Lung (tissue), 12 donors: ENCODE results near the gene ARHGAP15. TPM values are rescaled to one million over a fixed set of nuclear protein-coding genes. Genes with fewer than 3 reads are reported as not detected.

Experiments
- ATAC-seq: fragments of 200-7000 bp; cut with Tn5 transposase; one replicate; pipeline ENCODE4 v1.9.1; 2020; ENCODE audit warnings: moderate number of reproducible peaks; ENCODE audit not compliant: insufficient read depth, low FRiP score
- DNase-seq, 3 donors: peaks; one replicate each; pipeline ENCODE4 v3.0.0-alpha.2; 2013 to 2017
- H3K27ac ChIP-seq, 2 donors: one replicate each; pipeline ENCODE4 v1.5.1; 2013; ENCODE audit warnings: mild to moderate bottlenecking in 2 of 2, moderate library complexity in 2 of 2, control low read depth in 1 of 2, inconsistent platforms in 1 of 2, low read depth in 1 of 2, low read length in 1 of 2
- H3K27me3 ChIP-seq, 3 donors: one replicate each; pipeline ENCODE4 v1.5.1; 2013; ENCODE audit warnings: low read length in 2 of 3; ENCODE audit not compliant: control insufficient read depth in 3 of 3, insufficient read depth in 3 of 3
- H3K36me3 ChIP-seq, 4 donors: one replicate each; pipeline ENCODE4 v1.5.1; 2013; ENCODE audit warnings: low read length in 4 of 4, mild to moderate bottlenecking in 1 of 4, moderate library complexity in 1 of 4; ENCODE audit not compliant: control insufficient read depth in 4 of 4, insufficient read depth in 4 of 4
- H3K4me1 ChIP-seq, 5 donors: one replicate each; pipeline ENCODE4 v1.5.1; 2013; ENCODE audit warnings: low read length in 5 of 5, mild to moderate bottlenecking in 2 of 5, moderate library complexity in 1 of 5; ENCODE audit not compliant: control insufficient read depth in 5 of 5, insufficient read depth in 5 of 5
- H3K4me3 ChIP-seq: one replicate; pipeline ENCODE4 v1.5.1; 2013; ENCODE audit warnings: mild to moderate bottlenecking, control low read depth, moderate library complexity
- H3K9ac ChIP-seq, 2 donors: one replicate each; pipeline ENCODE4 v1.5.1; 2013; ENCODE audit warnings: low read length in 2 of 2, control low read depth in 1 of 2; ENCODE audit not compliant: insufficient read depth in 1 of 2
- H3K9me3 ChIP-seq, 4 donors: one replicate each; pipeline ENCODE4 v1.5.1; 2013; ENCODE audit warnings: low read length in 3 of 4, mild to moderate bottlenecking in 1 of 4, moderate library complexity in 1 of 4; ENCODE audit not compliant: control insufficient read depth in 4 of 4, insufficient read depth in 3 of 4
- WGBS, 2 donors: extraction: QIAGEN DNeasy Blood & Tissue Kit; methylation state at CpG; one replicate each; pipeline ENCODE4 v1.1.7; 2013; 5-methylcytosine and 5-hydroxymethylcytosine counted together
- polyA plus RNA-seq, 2 donors: library from polyadenylated mRNA; stranded (reverse); fragments of 200-250 nt; gene quantifications; one replicate each; pipeline ENCODE4 v1.2.1, GENCODE V29; 2013
- total RNA-seq, 2 donors: library from RNA; depleted of rRNA in 1 of 2; stranded (reverse); fragments of >200 nt in 1 of 2; gene quantifications; one replicate each; pipeline ENCODE4 v1.2.1, GENCODE V29; 2014 to 2021
- TF ChIP-seq, protein P1 (sequence below): IDR thresholded peaks from 2 replicates; pipeline ENCODE4 v1.5.1; 2012; ENCODE audit warnings: mild to moderate bottlenecking; ENCODE audit errors: control extremely low read depth, extremely low read depth
- donor health status: control.
- donor health status: control.
- donor health status: Bipolar disorder and iron deficiency.
- donor health status: healthy.
- donor health status: DM: yes; HTN: yes; CAD: no.

The ARHGAP15 gene
- total and polyA plus RNA-seq, 4 donors: 5.9 to 74.3 (median 13.2) TPM

DNA sequence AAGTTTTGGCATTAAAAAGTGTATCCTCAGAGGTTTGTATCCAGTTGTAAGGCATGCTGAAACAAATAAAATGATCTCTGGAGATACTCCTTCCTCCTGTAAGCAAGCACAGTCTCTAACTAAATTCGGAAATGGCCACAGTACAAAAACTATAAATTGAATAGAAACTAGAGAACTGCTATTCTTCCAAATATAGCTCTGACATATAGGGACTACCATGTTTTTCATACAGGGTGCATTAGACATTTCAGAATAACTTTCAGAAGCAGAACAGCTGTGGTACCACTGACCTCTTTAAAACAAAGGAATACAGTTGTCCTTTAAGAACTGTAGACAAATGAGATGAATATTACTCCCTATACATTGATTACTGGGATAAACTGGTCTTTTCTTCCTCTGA, 568.5 kb downstream of the ARHGAP15 start:
- TF ChIP-seq, protein P1, sequence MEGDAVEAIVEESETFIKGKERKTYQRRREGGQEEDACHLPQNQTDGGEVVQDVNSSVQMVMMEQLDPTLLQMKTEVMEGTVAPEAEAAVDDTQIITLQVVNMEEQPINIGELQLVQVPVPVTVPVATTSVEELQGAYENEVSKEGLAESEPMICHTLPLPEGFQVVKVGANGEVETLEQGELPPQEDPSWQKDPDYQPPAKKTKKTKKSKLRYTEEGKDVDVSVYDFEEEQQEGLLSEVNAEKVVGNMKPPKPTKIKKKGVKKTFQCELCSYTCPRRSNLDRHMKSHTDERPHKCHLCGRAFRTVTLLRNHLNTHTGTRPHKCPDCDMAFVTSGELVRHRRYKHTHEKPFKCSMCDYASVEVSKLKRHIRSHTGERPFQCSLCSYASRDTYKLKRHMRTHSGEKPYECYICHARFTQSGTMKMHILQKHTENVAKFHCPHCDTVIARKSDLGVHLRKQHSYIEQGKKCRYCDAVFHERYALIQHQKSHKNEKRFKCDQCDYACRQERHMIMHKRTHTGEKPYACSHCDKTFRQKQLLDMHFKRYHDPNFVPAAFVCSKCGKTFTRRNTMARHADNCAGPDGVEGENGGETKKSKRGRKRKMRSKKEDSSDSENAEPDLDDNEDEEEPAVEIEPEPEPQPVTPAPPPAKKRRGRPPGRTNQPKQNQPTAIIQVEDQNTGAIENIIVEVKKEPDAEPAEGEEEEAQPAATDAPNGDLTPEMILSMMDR: no peak
- Histone ChIP-seq H3K4me3 (no peak overlapping the region), H3K36me3 (no peaks in the 10 kb centered on the region), H3K4me1 (peaks cover 0 to 5% (median 4%) of the 10 kb centered on the region in 5 donors), H3K27ac (no peak overlapping the region), H3K9ac (no peak overlapping the region), H3K27me3 (no peaks in the 10 kb centered on the region), H3K9me3 (no peaks in the 10 kb centered on the region)
- WGBS, 2 donors: 94 to 100% methylated on average over 1 of the region's 1 CpG
- no peak for ATAC-seq
- no peak for DNase-seq

- H3K27me3 ChIP-seq: no peaks in the 10 kb centered on the region
- ATAC-seq (no peak), DNase-seq (no peak)
- H3K4me3 ChIP-seq: no peak overlapping the region
- H3K4me1 ChIP-seq: peaks cover 0 to 4% (median 2%) of the 10 kb centered on the region in 5 donors
- TF ChIP-seq, protein P1: no peak
- H3K36me3 ChIP-seq: no peaks in the 10 kb centered on the region
- H3K9ac ChIP-seq: no peak overlapping the region
- H3K9me3 ChIP-seq: no peaks in the 10 kb centered on the region
- 89 to 94% methylated on average over 2 of the region's 2 CpGs for WGBS, 2 donors
- no peak overlapping the region for H3K27ac ChIP-seq
These were observed 569.1 kb downstream of the ARHGAP15 start for GRCh38 chr2:143698352-143698751.

GRCh38 chr2:143698888-143699570, 569.8 kb downstream of the ARHGAP15 start:
- TF ChIP-seq, protein P1: no peak
- no peak overlapping the region for H3K27ac ChIP-seq

More at GRCh38 chr2:143698888-143699570, 569.8 kb downstream of the ARHGAP15 start:
- DNase-seq (no peak), ATAC-seq (no peak)
- Histone ChIP-seq H3K4me3 (no peak overlapping the region), H3K36me3 (peaks cover 0 to 3% (median 0%) of the 10 kb centered on the region in 4 donors), H3K27me3 (no peaks in the 10 kb centered on the region), H3K9ac (no peak overlapping the region), H3K9me3 (no peaks in the 10 kb centered on the region), H3K4me1 (peaks cover 0 to 4% (median 4%) of the 10 kb centered on the region in 5 donors)
- 84 to 86% methylated on average over 3 of the region's 3 CpGs for whole genome bisulfite sequencing, 2 donors
